ENCODE data around the gene CCDC12. TPM values are rescaled to one million over a fixed set of nuclear protein-coding genes. Genes with fewer than 3 reads are reported as not detected.

Gene CCDC12
- total RNA-seq, 1 donor from 2014 or later, result 71.5 TPM

DNA sequence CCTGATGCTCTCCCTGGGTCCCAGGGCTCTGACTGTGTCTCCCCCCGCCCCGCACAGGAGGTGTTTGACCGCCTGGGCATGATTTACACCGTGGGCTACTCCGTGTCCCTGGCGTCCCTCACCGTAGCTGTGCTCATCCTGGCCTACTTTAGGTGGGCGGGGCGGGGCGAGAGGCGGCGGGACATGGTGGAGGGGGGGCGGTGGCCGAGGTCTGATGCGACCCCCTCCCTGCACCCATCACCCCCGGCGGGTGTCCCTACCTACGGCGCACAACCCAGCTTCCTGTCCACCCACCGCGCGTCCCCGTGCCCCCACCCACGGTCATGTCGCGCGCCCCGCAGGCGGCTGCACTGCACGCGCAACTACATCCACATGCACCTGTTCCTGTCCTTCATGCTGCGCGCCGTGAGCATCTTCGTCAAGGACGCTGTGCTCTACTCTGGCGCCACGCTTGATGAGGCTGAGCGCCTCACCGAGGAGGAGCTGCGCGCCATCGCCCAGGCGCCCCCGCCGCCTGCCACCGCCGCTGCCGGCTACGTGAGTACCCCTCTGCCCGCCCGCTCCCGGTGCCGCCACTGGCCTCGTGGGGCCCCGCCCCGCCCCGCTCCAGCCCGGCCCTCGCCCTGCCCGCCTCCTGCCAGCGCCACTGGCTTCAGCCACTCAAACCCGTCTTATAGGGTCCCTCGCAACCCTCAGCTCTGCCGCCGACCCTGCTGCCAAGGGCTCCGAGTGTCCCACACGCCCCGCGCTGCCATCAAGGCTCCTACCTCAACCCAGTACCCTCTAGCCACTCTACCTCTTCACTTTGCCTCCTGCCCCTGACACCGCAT, 78.0 kb downstream of the CCDC12 start:
- intact Hi-C loops (cut with micrococcal nuclease), result no loop called here

DNA sequence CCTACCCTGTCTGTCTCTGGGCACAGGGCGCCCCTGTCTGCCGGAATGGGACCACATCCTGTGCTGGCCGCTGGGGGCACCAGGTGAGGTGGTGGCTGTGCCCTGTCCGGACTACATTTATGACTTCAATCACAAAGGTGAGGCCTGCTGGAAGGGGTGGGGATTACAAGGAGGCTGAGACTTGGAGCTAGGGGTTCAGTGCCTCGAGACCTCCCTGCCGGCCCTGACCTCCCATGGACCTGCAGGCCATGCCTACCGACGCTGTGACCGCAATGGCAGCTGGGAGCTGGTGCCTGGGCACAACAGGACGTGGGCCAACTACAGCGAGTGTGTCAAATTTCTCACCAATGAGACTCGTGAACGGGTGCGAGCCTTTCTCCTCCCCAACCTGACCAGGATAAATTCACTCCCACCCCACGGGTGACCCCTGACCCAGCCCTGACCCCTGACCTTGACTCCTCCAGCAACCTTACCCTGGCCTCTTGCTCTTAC, 78.7 kb downstream of the CCDC12 start:
- intact Hi-C loops (cut with micrococcal nuclease), result no loop called here

DNA sequence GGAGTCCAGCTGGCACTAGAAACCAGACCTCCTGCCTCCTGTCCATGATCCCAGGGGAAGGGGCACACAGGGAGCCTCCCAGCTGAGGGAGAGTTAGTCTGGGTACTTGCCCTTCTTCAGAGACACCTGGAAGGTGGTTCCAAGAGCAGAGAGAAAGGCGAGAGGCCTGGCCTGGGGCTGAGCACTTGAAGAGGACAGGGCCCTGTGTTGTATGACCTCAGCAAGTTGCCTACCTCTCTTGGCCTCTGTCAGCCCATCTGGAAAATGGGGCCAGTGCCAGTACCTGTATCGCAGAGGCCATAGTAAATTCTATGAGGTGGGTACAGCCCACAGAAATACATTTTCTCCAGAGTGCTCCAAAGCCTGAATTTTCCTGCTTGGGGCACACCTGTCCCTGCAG, 79.5 kb downstream of the CCDC12 start:
- intact Hi-C loops (cut with micrococcal nuclease), result no loop called here

DNA sequence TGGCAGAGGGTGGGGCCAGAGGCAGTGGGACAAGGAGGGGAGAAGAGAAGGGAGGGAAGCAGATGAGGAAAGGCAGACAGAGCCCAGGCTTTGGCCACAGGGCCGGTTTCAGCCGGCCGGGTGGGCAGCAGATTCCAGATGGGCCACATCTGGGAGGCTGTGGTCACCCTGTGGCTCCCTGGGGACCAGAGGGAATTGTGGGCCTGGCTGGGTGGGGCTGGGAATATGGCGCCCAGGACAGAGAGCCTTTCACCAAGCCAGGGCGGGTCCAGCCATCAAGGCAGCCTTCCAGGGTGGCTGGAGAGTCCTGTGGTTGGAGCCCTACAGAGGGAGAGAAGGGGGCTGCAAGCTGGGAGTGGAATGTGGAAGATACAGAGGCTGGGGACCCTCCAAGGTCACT, 80.2 kb downstream of the CCDC12 start:
- intact Hi-C loops (cut with micrococcal nuclease), result no loop called here

DNA sequence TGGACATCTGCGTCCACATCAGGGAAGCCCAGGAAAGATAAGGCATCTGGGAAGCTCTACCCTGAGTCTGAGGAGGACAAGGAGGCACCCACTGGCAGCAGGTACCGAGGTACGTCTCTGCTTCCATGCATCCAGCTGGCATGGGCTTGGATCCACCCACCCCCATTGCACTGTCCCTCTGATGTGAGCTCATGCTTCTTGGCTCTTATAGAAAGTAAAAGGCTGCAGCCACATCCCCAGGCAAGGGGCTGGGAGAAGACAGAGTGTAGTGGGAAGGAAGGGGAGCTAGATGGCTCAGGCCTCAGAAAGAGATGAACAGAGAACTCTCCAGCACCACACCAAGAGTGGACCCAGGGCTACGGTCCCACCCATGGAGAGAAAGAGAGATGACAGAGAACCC, 80.8 kb downstream of the CCDC12 start:
- intact Hi-C loops (cut with micrococcal nuclease), result loop anchor here (1.0 kb wide), 2 partner anchors 29 to 190 kb away; no protein-coding TSS in a partner anchor

DNA sequence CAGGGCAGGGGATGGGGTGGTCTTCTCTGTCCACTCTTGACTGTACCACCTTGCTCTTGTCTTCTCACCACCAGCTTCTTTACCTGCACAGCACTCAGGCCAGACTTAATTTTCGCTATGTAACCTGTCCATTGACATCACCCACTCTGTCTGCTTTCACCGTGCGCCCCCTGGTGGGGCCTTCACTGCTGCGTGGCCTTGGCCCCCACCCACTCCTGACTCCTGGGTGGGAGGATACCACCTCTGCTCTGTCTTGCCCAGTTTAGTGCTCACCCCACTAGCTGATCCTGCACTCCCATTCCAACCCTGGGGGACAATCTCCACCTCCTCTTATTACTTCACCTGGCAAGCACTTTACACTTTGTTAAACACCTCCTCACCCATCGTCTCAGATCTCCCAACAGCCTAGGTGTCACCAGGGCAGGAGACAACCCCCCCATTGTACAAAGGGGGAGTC, 81.3 kb downstream of the CCDC12 start:
- intact Hi-C loops (cut with micrococcal nuclease), result loop anchor here (1.0 kb wide), 2 partner anchors 29 to 190 kb away; no protein-coding TSS in a partner anchor

DNA sequence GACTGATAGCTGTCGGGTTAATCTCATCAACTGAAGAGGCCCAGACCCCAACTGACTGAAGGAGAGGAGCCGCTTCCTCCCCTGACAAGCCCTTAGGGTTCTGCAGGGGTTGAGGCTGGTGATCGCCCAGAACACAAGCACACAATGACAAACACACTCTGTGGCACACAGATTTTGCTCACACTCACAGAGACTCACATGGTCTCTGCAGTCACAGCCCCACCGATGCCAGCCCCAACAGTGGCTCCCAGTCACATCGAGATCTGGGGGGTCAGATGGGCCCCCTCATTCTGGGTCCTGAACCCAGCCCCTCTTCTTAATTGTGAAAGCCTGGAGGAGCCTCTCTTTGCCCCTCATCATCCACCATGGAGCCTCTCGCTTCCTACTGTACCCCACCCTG, 82.3 kb downstream of the CCDC12 start:
- intact Hi-C loops (cut with micrococcal nuclease), result no loop called here

DNA sequence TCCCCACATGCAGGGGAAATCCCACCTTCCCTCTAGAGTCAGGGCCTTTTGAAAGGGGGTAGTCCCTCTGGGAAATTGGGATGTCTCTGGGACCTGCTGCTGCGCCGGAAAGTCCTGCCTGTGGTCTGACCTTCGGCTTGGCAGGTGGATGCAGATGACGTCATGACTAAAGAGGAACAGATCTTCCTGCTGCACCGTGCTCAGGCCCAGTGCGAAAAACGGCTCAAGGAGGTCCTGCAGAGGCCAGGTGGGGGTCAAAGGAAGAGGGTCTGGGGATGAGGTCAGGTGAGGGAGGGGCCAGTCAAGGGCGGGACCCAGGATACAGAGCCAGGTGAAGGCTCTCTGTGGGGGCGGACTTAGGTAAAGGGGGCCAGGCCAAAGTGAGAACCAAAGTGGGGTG, 82.8 kb downstream of the CCDC12 start:
- intact Hi-C loops (cut with micrococcal nuclease), result no loop called here

DNA sequence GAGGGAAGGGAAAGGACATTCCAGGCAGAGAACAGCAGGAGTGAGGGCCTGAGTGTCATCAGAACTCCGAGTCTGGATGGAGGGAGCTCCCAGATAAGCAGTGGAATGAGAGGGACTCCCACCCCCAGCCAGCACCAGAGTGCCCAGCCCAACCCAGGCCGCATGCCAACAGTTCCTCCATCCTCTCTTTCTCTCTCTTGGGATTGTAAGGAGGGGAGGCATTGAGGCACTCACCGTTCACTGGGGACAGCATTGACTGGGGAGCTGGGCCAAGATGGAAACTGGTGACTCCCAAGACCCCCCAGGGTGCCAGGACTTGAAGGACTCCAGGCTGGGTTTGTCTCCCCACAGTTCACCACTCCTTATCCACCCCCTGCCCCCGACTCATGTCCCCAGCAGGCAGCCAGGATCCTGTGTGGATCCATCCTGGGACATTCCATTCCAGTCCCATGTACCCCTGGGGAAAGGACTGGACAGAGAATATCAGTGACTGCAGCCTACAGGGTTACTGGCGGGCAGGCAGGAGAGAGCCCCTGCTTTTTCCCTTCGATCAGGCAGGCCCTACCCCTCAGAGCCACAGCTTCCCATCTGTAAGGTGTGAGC, 83.3 kb downstream of the CCDC12 start:
- intact Hi-C loops (cut with micrococcal nuclease), result no loop called here

DNA sequence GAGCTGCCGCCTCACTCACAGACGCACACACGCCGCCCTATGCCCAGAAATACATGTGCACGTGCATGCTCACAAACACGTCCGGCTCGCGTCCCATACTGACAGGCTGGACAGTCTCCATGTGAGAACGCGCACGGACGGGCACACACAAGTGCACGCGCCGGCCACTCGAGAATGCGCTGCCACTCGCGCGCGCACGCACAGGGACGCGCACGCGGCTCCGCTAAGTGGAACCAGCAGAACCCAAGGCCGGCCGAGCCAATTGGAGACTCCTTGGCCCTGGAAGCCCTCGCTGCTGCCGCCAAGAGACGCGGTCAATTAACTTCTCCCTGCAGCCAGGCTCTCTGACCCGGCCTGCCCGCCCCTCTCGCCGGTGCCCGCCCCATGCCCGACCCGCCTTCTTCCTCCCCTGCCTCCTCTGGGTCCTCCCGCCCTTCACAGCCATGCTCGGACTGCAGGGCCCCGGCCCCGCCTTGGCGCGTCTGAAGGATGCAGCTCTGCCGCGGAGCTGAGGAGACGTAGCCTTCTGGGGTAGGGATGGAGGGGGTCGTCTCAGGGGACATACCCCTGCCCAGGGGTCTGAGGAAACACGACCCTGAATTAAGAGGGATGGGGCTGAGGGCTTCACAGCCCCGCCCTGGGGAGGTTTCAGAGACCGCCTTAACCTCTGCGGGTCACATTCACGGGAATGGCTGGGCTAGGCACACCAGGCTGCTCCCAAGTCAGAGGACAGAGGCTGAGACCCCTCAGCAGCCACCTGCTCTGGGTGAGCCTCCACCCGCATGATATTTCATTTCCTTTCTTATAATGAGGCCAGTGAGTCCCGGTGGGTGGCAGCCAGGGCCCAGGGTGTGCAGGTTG, 84.0 kb downstream of the CCDC12 start:
- intact Hi-C loops (cut with micrococcal nuclease), result no loop called here

DNA sequence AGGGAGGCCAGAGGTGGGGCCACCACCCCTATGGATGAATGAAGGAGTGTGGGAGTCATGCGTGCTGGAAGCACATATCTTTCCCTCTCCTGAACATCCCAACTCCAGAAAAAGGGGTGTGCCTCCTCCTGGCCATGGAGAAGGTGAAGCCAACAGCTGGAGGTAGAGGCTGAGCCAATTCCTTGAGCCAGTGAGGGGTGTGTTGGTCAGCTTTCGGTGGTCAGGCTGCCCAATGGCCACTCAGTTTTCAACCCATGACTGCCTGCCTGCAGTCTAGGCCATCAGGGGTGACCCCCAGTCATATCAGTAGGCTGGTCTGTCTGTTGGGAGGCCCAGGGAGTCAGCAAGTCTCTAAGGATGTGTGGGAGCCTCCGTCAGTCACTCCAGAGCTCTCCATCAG, 85.4 kb downstream of the CCDC12 start:
- intact Hi-C loops (cut with micrococcal nuclease), result no loop called here

DNA sequence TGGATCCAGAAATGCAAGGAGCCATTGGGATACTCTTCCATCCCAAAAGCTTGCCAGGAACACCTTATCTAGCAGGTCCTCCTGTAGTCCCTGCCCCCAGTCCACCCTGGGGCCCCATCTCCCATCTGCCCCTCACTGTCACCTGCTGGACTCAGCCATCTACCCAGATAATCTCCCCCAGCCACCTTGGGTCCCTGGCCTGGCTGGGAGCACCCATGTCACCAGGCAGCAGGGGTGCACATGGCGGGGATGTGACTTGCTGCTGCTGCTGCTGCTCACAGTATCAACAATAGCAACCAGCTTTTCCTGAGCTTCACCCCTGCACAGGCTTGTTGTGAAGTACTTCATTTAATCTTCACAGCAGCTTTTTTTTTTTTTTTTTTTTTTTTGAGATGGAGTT, 86.4 kb downstream of the CCDC12 start:
- intact Hi-C loops (cut with micrococcal nuclease), result no loop called here

DNA sequence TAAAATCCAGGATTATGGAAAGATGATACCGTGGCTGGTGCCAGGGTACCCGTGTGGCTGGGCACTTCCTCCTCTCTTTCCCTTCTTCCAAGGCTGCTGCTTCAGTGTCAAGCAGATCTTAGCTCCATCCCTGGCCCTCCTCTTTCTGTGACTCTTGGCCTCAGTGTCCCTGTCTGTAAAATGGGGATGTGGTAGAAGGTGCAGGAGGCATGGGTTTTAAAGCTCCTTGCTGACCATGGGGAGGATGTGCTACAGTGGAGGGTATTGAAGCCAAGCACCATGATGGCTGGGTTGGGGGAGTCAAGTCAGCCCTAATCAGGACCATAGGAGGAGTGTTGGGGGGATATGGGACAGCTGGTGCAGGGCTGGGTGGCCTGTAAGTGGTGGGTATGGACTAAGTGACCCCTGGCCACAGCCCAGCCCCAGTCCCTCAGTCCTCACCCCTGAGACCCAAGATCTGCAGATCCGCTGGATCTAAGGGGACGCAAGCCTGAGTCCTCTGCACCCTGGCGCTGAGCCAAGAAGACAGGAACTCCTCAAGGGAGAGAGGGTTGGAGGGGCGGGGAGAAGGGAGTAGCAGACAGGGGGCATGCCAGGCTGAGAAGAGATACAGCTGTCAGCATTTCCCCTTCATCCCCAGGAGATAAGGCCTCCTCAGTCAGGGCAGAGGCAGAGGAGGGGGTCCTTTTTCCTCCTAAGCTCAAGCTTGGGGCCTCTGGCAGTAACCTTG, 87.0 kb downstream of the CCDC12 start:
- intact Hi-C loops (cut with micrococcal nuclease), result no loop called here

DNA sequence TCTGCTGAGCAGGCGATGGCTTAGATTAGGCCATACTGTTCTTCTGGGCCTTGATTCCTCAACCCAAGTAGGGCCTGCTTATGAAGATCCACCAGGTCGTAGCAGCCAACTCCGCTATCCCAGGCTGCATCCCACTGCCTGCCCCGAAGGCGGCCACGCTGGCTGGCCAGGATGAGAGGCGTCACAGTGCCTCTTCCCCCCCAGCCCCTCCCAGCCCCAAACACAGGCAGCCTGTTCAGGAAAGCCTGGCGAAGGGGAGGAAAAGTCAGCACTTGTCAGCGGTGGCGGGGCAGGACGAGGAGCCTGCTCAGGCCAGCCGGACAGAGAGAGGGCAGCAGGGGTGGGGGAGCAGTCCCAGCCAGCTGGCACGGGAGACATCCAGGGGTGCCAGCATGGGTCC, 87.8 kb downstream of the CCDC12 start:
- intact Hi-C loops (cut with micrococcal nuclease), result no loop called here

DNA sequence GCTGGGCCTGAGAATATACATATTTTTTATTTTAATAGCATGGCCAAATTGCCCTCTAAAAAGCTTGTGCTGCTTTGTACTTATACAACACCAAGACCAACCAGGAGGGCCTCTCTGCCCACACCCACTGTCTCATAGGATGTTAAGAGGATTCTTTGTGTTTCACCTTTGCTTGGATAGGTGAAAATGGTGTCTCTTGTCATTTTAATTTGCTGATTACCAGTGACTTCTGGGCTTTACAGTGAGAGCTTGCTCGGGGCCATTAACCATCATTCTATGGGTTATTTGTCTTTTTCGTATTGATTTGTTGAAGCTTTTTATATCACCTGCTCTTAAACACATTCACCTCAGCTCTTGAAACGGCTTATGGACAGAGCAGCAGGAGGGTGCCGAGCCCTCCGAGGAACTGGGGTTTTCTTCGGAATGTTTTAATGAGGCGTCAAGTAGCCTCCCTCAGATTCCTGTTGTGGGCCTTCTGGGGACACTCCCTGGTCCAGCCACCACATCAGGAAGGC, 88.5 kb downstream of the CCDC12 start:
- intact Hi-C loops (cut with micrococcal nuclease), result no loop called here

DNA sequence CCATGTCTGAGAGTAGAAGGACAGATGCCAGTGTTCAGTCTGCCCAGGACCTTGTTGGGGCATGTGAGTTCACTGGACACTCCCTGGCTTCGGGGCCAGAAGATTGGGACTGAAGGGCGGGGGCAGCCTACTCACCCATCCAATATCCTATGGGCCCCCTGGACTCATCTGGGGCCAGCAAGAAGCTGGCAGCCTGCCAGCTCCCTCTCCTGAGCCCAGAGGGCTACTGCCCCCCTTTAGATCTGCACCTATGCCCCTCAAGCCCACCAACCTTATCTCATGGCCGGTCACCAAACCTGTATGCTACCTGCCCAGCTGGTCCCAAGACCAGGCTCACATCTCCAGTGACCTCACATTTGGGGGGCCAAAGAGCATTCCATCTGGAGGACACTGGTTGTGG, 90.9 kb downstream of the CCDC12 start:
- intact Hi-C loops (cut with micrococcal nuclease), result no loop called here

DNA sequence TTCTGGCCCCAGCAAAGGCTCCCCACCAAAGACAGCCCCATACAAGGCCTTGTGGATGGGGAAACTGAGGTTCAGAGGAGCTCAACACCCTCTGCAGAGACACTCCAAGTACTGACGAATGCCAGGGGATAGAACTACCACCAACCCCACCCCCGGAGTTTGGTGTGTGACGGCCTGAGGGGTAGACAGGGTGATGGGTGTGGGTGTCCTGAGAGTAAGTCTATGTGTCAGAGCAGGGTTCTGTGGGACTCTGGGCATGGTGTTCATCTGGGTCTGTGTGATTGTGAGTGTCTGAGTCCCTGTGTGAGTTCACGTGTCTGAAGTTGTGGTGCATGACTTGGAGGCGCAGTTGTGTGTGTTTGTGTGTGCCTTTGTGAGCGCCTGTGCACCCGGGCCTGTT, 91.6 kb downstream of the CCDC12 start:
- intact Hi-C loops (cut with micrococcal nuclease), result no loop called here

DNA sequence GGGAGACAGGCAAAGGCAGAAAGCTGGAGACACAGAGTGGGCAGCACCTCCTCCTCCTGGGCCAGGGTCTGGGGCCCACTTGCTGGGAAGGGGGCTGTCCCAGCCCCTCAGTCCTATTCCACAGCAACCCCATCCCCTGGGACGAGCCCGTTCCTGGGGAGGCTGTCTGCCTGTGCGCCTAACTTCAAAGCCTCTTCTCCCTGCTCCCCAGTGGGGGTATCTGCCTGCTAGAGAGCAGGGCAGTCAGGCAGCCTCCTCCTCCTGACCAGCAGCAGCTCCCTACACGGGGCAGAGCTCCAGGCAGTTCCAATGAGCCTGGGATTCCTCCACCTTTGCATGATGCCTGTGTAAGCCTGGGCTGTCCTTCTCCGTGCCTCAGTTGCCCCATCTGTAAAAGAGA, 92.1 kb downstream of the CCDC12 start:
- intact Hi-C loops (cut with micrococcal nuclease), result no loop called here

DNA sequence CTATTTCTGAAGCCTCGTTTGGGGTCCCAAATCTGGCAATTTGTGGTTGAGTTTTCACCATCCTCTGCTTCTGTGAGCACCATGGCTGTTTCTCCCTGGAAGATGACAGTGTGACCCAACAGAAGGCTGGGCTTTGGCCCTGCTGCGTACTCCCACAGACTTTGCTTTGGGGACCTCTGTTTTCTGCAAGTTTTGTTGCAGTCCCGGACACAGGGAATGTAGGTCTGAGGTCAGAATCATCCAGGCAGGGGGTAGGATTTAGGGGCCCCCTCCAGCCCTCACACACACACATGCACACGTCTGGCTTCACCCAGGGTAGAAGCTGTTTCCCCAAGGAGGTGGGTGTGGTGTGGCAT, 92.7 kb downstream of the CCDC12 start:
- intact Hi-C loops (cut with micrococcal nuclease), result no loop called here

DNA sequence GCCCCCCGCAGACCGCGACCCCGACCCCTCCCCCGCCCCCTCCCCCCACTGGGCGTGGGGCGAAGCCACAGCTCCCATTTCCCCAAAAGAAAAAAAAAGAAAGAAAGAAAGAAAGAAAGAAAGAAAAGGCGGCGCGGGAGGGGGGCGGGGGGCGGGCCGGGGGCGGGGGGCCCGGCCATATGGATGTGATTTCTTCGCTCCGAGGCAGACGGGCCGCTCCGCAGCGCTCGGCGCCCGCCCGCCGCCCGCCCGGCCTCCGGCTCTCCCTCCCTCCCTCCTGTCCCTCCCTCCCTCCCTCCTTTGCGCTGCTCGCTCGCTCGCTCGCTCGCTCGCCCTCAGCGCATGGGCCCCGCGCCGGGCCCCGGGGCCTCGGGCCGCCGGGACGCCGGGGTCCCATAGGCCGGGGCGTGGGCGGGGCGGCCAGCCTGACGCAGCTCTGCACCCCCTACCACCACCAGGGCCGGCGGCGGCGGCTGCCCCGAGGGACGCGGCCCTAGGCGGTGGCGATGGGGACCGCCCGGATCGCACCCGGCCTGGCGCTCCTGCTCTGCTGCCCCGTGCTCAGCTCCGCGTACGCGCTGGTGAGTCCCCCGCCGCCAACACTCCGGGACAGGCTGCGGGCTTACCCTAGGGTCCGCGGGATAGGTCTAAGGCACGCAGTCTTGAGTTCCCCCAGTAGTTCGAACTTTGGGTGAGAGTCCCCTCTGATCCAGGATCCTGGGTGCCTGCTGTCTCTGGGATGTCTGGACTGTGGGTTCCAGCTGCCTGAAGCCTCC, 93.3 kb downstream of the CCDC12 start:
- intact Hi-C loops (cut with micrococcal nuclease), result no loop called here

Data from T-helper 2 cell treated with Interferon-gamma antibody and Interleukin-4, amounts not matched to agents 100 ng/mL and 5 ng/mL, for 36 hours (primary cell).